Inflammatory macrophage (primary cell): ENCODE results near the gene LARGE2.
A peak's percentile ranks its signal among the peaks of the same experiment; 100 is the strongest.
"Not testable (repeated sequence)": the region's sequence is repeated elsewhere in the genome, so short reads cannot be mapped to it uniquely, and the experiment has no call there.

Source experiments
- DNase-seq, 2 donors: peaks; one replicate each; pipeline ENCODE4 v3.0.0-alpha.2; 2020 to 2022

Gene LARGE2

GRCh38 chr11:45896422-45896984, 26.0 kb upstream of the LARGE2 start:
- DNase-seq = no peak

- DNase-seq = no peak
Observed at GRCh38 chr11:45897556-45897955, 24.9 kb upstream of the LARGE2 start.

- DNase-seq = no peak
Observed at GRCh38 chr11:45899086-45899447, 23.4 kb upstream of the LARGE2 start.

- DNase-seq = peak; percentile 37 to 55
Observed at GRCh38 chr11:45899448-45900174, 22.8 kb upstream of the LARGE2 start.

GRCh38 chr11:45900175-45900800, 22.2 kb upstream of the LARGE2 start:
- DNase-seq = not testable (repeated sequence)

GRCh38 chr11:45900916-45901617, 21.4 kb upstream of the LARGE2 start:
- DNase-seq = no peak

- DNase-seq = no peak
Observed at GRCh38 chr11:45901626-45902025, 20.8 kb upstream of the LARGE2 start.

GRCh38 chr11:45902452-45903380, 19.7 kb upstream of the LARGE2 start:
- no peak for DNase-seq

- DNase-seq = no peak
Observed at GRCh38 chr11:45904309-45904915, 18.0 kb upstream of the LARGE2 start.

- DNase-seq = no peak
Observed at GRCh38 chr11:45905095-45905494, 17.4 kb upstream of the LARGE2 start.

GRCh38 chr11:45905576-45905975, 16.9 kb upstream of the LARGE2 start:
- not testable (repeated sequence) for DNase-seq

- no peak for DNase-seq
Observed at GRCh38 chr11:45906096-45906682, 16.3 kb upstream of the LARGE2 start.

GRCh38 chr11:45906965-45907611, 15.4 kb upstream of the LARGE2 start, which contains the start of gene FREY1:
Gene FREY1 (minus strand): TSS chr11:45907271. CDS start chr11:45907245, 26 bp downstream.
- DNase-seq = no peak

- no peak for DNase-seq
Observed at GRCh38 chr11:45907911-45908370, 14.5 kb upstream of the LARGE2 start.

GRCh38 chr11:45909594-45910475, 12.6 kb upstream of the LARGE2 start:
- no peak for DNase-seq

GRCh38 chr11:45910623-45911022, 11.8 kb upstream of the LARGE2 start:
- no peak for DNase-seq

GRCh38 chr11:45913514-45913913, 8.9 kb upstream of the LARGE2 start:
- no peak for DNase-seq

GRCh38 chr11:45913942-45914635, 8.4 kb upstream of the LARGE2 start:
- no peak for DNase-seq

GRCh38 chr11:45915446-45915845, 7.0 kb upstream of the LARGE2 start:
- no peak for DNase-seq
